ENCODE data around the gene DTX3L.
"Not testable (repeated sequence)": the region's sequence is repeated elsewhere in the genome, so short reads cannot be mapped to it uniquely, and the experiment has no call there.

Gene DTX3L

GRCh38 chr3:122559906-122560305 lies 4.2 kb upstream of the DTX3L start:
- Histone ChIP-seq H3K4me3 (no peak overlapping the region), H3K27ac (no peak overlapping the region)

GRCh38 chr3:122560680-122561079 lies 3.5 kb upstream of the DTX3L start:
- Histone ChIP-seq H3K27ac (no peak overlapping the region), H3K4me3 (no peak overlapping the region)

- H3K4me3 ChIP-seq: peak overlapping the region; percentile 52 to 93 (median 59)
- peak overlapping the region; percentile 56 to 100 (median 97) for H3K27ac ChIP-seq
Observed at GRCh38 chr3:122562923-122563716, 1.0 kb upstream of the DTX3L start.

- H3K4me3 ChIP-seq: peak overlapping the region; percentile 52 to 93 (median 59)
Observed at GRCh38 chr3:122563717-122564025, 467 bp upstream of the DTX3L start.

GRCh38 chr3:122568131-122568530 lies 4.0 kb downstream of the DTX3L start:
- not testable (repeated sequence) for H3K4me3 ChIP-seq, H3K27ac ChIP-seq

More at GRCh38 chr3:122563717-122564025, 467 bp upstream of the DTX3L start:
- H3K27ac ChIP-seq: peak overlapping the region; percentile 56 to 100 (median 97)

- Histone ChIP-seq H3K27ac (no peak overlapping the region), H3K4me3 (no peak overlapping the region)
Observed at GRCh38 chr3:122568755-122569154, 4.6 kb downstream of the DTX3L start.

- Histone ChIP-seq H3K27ac (peak overlapping the region in 4 of 21 experiments; percentile 12 to 56 (median 34)), H3K4me3 (no peak overlapping the region)
Observed at GRCh38 chr3:122572940-122573412, 8.8 kb downstream of the DTX3L start.

GRCh38 chr3:122576174-122576940 lies 12.2 kb downstream of the DTX3L start:
- H3K27ac ChIP-seq: peak overlapping the region in 1 of 21 experiments; percentile 89
- H3K4me3 ChIP-seq: no peak overlapping the region

- peak within 1 kb of the TSS; percentile 28 to 59 (median 46) for H3K4me3 ChIP-seq
- H3K27ac ChIP-seq: peak within 1 kb of the TSS; percentile 0 to 89 (median 67)
Observed at GRCh38 chr3:122577409-122578031, 13.4 kb downstream of the DTX3L start, which contains the start of gene PARP15. Gene PARP15, plus strand, starts transcription at chr3:122577650. Its CDS starts 18 bp downstream, at chr3:122577668.

- H3K27ac ChIP-seq: peak overlapping the region in 15 of 21 experiments; percentile 11 to 89 (median 72)
- H3K4me3 ChIP-seq: peak overlapping the region; percentile 28 to 59 (median 46)
Observed at GRCh38 chr3:122578069-122578740, 14.1 kb downstream of the DTX3L start.

GRCh38 chr3:122580470-122580869 lies 16.3 kb downstream of the DTX3L start:
- no peak overlapping the region for H3K4me3 ChIP-seq

GRCh38 chr3:122581622-122582021 lies 17.5 kb downstream of the DTX3L start:
- H3K4me3 ChIP-seq: no peak overlapping the region

More at GRCh38 chr3:122580470-122580869, 16.3 kb downstream of the DTX3L start:
- H3K27ac ChIP-seq: no peak overlapping the region

GRCh38 chr3:122582390-122582789 lies 18.3 kb downstream of the DTX3L start:
- Histone ChIP-seq H3K27ac (no peak overlapping the region), H3K4me3 (no peak overlapping the region)

More at GRCh38 chr3:122581622-122582021, 17.5 kb downstream of the DTX3L start:
- no peak overlapping the region for H3K27ac ChIP-seq

- Histone ChIP-seq H3K27ac (no peak overlapping the region), H3K4me3 (no peak overlapping the region)
Observed at GRCh38 chr3:122586098-122586497, 22.0 kb downstream of the DTX3L start.

- Histone ChIP-seq H3K27ac (no peak overlapping the region), H3K4me3 (no peak overlapping the region)
Observed at GRCh38 chr3:122586773-122587485, 22.8 kb downstream of the DTX3L start.

GRCh38 chr3:122587572-122587971 lies 23.4 kb downstream of the DTX3L start:
- no peak overlapping the region for H3K27ac ChIP-seq
- no peak overlapping the region for H3K4me3 ChIP-seq

GRCh38 chr3:122589297-122589696 lies 25.2 kb downstream of the DTX3L start:
- Histone ChIP-seq H3K27ac (no peak overlapping the region), H3K4me3 (no peak overlapping the region)

GRCh38 chr3:122590610-122591009 lies 26.5 kb downstream of the DTX3L start:
- Histone ChIP-seq H3K4me3 (no peak overlapping the region), H3K27ac (no peak overlapping the region)

- H3K27ac ChIP-seq: no peak overlapping the region
- H3K4me3 ChIP-seq: no peak overlapping the region
Observed at GRCh38 chr3:122594025-122594424, 29.9 kb downstream of the DTX3L start.

Measured in skin epidermis (tissue), 12 donors.